Activated CD4-positive, CD25-positive, alpha-beta regulatory T cell (primary cell): ENCODE data around the gene LIPF.
"Not testable (repeated sequence)": the region's sequence is repeated elsewhere in the genome, so short reads cannot be mapped to it uniquely, and the experiment has no call there.

Experiments
- DNase-seq, 4 experiments: peaks; one replicate each; lab custom pipeline; 2025; lab: John Stamatoyannopoulos, UW

The LIPF gene, protein sequence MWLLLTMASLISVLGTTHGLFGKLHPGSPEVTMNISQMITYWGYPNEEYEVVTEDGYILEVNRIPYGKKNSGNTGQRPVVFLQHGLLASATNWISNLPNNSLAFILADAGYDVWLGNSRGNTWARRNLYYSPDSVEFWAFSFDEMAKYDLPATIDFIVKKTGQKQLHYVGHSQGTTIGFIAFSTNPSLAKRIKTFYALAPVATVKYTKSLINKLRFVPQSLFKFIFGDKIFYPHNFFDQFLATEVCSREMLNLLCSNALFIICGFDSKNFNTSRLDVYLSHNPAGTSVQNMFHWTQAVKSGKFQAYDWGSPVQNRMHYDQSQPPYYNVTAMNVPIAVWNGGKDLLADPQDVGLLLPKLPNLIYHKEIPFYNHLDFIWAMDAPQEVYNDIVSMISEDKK

DNA sequence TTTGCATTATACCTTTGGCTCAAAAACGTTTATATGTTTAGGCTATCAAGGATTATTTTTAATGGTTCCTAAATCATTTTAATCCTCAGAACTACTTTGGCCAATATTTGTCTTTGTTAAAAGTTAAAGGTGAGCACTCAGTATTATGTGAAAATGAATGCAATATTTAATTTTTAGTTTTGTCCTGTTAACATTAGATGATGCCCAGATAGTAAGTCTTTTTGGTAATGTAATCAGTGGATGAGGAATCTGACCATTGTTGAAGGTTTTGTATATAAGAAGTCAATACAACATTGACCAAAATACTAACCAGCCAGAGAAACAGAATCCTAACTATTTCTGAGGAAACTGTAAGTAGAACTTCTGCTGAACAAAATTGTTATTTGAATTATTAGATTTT, at the start of gene LIPF:
LIPF (plus strand) TSS at position 301 of the 400 bp plus-strand sequence. CDS start 2,856 bp downstream, outside the sequence.
- no peak for DNase-seq

DNA sequence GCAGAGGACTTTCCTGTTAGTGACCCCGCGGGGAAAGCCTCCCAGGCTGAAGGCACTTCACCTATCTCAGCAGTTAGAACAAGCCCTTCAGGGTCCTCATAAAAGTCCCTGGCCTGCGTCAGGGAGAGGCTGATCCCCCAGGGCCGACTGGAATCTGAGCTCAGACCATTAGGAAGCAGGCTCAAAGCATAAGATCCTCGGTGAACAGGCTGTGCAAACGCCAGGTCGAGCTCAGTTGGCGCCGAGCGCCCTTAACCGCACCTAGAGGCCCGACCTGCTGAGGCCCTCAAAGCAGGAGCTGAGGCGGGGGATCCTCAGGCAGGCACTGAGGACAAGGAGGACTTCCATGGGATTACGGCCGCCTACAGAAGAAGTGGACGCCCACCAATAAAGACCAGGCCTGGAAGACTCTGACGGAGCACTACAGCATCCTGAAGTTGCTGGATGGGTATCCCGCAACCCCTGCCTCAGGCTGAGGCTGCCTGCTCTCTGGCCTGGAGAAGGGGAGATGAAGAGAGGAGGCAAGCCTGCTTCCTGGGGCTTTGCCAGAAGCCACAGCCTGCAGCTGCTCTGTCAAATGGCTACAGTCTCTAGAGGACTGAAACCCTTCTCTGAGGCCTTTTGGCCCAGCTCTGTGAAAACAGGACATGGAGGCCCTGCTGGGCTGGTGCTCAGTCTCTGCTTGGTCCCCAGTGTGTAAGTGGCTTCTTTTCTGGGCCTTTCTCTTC, 47.8 kb upstream of the LIPF start:
- DNase-seq: no peak

DNA sequence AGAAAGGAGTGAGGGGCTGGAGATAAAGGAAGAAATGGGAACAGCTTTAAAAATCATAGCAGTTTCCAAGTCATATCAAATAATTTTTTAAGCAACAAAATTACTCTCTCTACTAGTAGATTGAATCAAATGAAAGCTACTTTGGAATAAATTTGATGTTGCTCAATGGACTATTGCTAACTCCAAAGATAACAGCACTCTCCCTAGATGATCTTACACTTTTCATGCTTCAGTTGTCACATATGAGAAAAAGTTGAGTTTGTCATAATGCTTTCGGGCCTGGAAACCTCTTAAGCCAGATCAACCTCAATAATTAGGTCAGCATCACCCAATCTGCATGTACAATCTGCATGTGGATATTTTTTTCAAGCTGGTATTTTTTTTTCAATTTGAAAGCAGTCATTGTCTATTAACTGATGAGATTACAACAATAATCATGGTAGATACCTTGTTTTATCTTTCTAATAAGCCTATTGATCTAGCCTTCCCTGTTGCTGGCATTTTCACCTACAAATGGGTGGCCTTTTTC, 46.4 kb upstream of the LIPF start:
- no peak for DNase-seq

DNA sequence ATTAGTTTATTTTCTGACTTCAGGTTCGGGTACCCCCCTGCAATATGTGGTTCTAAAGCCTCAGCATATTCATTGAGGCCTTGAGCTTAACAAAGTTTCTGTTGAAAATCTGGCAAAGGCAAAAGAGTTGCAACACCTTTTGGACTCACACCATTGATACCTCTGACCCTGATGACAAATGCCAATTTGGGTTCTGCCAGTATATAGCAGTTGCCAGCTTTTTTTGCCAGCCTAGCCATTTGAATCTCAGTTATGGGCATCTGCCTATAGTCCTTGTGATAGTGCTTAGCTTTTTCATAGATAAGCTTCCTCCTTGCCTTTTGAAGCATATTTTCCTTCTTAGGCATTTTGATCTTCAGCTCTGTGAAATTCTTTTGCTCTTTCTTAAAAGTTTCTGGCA, 45.7 kb upstream of the LIPF start:
- no peak for DNase-seq

DNA sequence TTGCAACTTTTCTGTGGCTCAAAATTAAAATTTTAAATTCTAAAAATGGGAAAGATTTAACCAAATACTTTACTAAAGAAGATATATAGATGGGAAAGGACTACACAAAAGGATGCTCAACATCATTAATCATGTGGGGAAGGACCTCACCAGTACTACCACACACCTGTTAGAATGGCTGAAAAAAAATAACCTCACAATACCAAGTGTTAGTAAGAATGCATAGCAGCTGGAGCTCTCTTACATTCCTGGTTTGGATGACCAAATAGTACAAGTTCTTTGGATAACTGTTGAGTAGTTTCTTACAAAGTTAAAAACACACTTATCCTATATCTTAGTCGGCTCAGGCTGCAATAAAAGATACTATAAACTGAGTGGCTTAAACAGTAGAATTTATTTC, 43.8 kb upstream of the LIPF start:
- DNase-seq: no peak

DNA sequence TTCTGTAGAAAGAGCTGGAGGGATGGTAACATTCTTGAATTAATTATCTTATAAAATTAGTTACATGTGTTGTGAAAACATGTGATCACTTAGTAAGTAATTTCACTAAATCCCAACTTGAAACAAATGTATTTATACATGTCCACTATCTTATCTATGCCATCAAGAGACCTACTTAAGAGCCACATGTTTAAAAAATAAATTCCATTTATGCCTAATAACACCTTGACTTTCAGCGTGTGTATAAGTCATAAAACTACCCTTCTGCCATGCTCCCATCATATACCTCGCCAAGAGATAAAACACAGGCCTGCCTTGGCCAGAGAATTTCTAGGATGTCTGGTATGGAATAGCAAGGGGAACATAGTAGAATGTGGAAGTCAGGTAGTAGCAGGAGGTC, 40.4 kb upstream of the LIPF start:
- DNase-seq: no peak

DNA sequence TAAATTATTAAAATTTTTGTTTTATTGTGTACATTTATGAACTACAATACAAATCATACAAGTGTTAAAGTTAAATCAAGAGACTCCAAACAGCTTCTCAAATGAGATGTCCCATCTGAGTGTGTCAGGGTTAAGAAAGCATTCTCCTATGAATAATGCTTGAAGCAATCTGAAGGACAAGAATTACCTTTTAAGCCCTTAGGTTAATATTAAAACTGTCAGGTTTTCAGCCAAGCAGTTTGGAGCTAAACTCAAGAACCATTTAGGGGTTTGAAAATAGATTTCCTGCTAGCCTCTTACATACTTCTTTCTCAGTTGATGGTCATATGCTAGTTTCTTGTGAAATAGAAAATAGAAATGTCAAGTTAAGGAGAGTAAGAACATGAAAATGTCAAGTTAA, 39.4 kb upstream of the LIPF start:
- no peak for DNase-seq

DNA sequence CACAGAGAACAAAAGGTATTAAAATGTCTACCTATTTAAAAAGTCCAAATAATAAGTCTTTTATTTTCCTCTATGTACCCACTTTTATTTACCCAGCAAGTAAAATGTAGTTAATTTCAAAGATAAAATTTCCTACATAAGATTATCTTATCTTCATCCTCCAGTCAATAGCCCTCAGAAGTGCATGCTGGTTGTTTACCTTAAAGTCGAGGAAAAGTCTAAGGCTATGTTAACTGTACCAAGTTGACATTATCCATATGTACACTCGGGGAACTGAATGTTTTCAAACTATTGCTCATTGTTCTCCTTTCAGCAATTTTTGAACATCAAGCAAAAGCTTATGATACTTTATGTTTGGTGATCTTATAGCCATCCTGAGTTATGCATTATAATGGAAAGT, 24.1 kb upstream of the LIPF start:
- DNase-seq: no peak

DNA sequence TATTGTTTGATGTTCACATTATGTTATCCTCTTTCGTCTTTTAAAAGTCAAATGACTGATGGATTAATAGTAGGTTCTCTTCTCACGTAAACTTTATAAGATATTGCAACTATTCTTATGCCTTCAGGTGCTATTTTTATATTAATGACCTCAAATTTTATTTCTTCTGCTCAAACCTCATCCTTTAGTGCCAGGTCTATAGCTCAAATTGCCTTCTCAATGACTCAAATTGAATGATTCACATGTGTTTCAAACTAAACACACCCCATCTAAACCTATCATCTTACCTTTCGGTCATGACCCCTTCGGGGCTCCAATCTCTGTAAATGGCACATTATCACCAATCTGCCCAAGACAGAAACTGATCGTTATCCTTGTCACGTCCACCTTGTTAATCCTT, 22.0 kb upstream of the LIPF start:
- DNase-seq: no peak

DNA sequence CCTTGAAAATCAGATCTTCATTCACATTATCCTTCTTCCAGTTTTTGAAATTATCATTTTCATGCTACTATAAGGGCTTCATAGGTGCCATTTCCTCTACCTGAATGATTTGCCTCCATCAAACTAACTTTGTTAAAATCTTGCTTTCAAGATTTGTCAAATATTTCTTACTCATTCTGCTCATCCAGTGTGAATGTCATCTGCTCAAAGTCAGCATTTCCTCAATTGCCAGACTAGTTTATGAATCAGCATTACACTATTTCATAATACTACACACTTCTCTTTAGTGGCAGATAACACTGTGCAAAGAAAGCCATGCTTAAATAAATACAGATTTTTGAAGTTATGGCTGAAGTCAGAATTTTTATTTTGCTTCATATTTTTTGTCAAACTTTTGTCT, 21.3 kb upstream of the LIPF start:
- DNase-seq: no peak

DNA sequence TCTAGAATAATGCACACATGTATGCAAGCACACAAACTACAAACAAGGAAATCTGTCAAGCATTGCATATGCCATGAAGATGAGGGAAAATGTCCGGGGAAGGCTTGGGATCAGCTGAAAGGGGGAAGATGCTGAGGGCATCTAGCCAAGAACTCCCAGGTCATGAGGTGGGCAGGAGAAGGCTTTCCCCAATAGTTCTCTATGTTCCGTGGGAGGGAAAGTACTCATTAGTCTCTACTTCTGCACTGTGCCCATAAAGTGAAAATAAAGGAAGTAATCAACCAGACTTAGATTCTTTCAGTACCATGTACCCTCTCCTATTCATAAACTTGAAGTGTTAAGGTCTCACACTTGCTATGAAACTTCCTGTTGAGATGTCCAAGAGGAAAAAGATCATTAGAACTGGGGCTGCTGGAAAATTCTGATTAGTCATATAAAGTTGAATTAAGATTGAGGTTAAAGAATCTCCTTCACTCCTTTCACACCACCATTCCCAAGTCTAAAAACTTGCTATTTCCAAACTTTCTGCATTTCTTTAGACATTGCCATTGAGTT, 17.1 kb upstream of the LIPF start:
- no peak for DNase-seq

DNA sequence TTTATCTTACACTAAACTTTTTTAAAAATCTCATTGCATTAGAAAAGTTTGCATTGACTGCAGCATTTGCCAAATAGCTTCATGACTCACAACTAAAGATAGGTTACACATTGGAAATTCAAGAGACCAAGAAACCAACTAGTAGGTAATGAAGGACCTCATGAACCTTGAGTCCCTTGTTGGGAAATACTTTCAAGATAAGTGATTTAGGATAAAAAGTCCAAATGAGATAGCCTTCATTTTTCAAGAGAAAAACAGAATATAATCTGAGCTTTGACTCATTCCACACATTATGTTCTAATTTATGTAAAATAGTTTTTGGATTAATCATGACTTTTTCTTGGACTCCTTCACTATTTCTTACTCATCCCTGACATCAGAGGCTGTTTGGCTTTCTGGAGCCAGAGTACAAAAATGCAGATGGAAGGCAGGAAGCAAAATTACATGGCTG, 13.1 kb upstream of the LIPF start:
- no peak for DNase-seq

DNA sequence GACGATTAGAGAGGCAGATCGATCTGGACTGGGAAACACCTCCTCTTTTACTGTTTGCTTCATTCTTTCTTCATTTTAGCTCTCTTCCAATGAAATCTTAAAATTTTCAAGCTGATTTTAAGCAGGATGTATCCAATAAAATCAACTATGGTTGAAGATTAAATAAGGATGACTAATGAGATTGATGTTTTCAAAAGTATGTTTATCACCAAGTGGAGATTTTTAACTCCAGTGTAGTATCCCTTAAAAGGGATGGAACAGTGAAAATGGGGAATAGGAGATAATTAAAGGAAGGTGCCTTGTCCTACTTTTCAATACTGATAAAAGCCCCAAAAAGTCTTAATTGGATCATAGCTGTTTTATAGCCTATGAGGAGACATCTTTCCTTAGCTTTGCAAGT, 11.6 kb upstream of the LIPF start:
- DNase-seq: no peak

DNA sequence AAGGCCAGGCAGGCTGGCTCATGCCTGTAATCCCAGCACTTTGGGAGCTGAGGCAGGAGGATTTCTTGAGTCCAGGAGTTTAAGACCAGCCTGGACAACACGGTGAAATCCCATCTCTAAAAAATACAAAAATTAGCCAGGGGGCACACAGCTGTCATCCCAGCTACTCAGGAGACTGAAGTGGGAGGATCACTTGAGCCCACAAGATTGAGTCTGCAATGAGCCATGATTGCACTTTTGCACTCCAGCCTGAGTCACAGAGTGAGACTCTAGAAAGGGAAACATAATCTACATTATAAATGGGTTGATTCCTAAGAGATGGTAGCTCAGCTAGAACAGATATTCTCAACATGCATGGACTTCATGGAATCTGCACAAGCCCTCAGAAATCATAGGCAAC, 6.3 kb upstream of the LIPF start:
- DNase-seq: no peak

DNA sequence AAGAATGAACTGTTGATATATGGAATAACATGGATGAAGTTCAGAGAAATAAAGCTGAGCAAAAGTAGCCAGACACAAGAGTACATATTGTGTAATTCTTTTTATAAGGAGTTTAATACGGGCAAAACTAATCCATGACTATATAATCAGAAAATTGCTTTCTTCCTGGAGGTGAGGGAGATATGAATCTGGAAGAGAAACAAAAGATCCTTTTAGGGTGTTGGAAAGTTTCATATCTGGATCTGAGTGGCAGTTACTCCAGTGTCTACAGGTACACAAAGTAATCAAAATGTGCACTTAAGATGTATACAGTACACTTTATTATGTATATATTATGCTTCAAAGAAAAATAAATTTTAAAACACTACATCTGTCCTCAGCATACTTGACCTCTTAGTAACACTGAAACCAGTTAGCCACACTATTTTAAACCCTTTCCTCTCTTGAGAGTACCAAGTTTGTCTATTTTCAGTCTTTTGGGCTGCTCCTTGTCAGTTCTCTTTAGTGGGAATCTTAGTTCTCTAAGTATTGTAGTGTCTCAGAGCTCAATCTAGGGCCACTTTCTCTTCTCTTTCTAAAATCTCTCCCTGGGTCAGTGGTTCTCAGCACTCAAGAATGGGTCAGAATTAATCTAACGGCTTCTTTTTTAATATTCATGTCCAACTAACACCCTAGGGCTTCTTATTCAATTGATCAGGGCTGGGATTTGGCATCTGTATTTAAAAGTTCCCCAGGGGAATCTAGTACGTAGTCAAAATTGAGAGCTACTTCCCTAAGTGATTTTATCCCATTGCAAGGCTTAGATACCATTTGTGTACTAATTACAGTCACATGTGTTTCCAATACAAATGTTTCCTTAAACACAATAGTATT, 4.3 kb upstream of the LIPF start:
- DNase-seq: no peak

DNA sequence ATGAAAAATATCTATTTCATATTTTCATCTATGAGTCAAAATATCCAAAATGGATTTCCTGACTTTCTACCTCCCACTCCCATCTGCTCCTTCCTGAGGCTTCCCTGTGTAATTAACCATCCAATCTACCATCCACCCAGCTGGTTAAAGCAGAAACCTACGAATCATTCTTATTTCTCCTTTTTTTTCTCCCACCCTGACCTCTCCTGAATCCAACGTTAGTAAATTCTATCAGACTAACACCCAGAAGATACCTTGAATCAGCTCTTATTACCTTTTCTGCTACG, 3.7 kb upstream of the LIPF start:
- no peak for DNase-seq

DNA sequence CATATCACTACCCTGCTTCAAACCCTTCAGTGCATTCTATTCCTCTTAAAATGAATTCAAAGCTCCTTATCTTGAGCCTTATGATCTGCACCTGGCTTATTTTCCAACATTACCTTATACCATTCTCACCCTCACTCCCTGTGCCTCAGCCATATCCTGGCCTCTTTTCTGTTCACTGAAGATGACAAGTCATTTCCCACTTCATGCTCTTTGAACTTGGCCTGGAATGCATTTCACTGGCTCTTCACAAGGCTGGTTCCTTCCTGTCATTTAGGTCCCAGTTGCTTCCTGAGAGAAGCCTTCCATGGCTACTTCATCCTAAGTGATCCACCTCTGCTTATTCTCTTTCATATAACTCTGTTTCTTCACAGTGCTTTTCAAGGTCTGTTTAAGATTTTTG, 3.2 kb upstream of the LIPF start:
- DNase-seq: no peak

DNA sequence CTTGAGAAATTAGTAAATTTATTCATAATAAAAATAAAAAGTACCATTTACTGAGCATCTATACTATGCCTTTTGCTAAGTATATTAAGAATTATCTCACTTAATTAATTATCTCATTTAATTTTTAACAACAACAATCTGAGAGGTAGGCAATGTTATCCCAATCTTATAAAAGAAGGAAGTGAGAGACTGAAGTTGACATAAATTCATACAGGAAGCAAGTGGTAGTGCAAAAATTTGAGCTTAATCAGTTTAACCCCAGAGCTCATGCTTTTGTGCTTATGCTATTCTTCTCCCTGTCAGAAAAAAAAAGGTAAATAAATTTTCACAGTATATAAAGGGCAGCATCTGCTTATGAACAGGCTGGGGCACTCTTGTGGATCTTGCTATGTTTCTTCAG, 2.7 kb upstream of the LIPF start:
- DNase-seq: no peak

DNA sequence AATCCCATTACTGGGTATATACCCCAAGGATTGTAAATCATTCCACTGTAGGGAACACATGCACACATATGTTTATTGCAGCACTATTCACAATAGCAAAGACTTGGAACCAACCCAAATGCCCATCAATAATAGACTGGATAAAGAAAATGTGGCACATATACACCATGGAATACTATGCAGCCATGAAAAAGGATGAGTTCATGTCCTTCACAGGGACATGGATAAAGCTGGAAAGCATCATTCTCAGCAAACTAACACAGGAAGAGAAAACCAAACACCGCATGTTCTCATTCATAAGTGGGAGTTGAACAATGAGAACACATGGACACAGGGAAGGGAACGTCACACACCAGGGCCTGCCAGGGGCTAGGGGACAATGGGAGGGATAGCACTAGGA, 1.1 kb upstream of the LIPF start:
- DNase-seq: not testable (repeated sequence)

DNA sequence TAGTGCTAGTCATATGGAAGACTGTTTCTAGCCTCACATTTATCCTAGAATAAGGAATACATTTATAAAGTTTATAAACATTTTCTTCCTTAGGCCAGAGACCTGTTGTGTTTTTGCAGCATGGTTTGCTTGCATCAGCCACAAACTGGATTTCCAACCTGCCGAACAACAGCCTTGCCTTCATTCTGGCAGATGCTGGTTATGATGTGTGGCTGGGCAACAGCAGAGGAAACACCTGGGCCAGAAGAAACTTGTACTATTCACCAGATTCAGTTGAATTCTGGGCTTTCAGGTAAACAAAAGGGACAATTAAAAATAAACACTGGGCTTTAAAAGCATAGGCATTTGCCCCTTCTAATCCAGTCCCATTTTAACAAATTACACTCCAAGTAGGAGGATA, 4.2 kb downstream of the LIPF start:
- DNase-seq: no peak

DNA sequence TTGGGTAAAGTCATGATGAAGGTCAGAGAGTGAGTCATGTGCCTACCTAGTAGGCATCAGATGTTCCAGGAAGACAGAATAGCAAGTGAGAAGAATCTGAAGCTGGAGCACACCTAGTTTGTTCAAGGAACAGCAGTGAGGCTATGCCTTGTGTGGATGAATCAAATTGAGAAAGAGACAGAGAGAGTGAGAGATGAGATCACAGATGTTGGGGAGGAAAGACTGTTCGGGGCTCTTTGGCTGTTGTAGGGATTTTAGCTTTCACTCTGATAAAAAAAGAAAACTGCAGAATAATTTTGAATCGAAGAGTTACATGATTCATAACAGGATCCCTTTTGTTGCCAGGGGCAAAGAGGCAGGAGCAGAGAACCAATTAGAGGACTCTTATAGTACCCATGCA, 6.3 kb downstream of the LIPF start:
- no peak for DNase-seq

DNA sequence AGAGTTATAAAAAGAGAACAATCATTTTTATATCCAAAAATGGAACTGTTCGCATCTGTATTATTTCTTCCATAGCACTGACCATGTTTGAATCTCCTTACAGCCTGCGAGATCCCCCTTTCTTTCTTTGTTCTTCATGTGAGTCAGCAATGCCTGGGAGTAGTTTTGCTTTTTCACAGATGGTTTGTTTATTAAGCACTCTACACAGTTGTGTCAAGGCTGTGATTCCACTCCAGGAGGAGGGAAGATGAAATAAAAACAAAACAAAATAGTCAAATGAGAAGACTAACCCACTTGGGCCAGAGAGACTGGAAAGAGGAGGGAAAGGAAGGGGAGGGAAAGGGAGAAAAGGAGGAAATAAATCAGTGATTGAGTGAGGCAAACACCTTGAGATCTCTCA, 7.8 kb downstream of the LIPF start:
- DNase-seq: no peak
